NCI-H345 treated with DMSO at 0.1 percent for 48 hours (cell line): ENCODE measurements around the gene KIRREL3.
"Not testable (repeated sequence)": the region's sequence is repeated elsewhere in the genome, so short reads cannot be mapped to it uniquely, and the experiment has no call there.

Experiments used
- DNase-seq: peaks from one replicate; lab custom pipeline; 2025; ENCODE audit not compliant: unreplicated experiment; lab: John Stamatoyannopoulos, UW

The KIRREL3 gene

DNA sequence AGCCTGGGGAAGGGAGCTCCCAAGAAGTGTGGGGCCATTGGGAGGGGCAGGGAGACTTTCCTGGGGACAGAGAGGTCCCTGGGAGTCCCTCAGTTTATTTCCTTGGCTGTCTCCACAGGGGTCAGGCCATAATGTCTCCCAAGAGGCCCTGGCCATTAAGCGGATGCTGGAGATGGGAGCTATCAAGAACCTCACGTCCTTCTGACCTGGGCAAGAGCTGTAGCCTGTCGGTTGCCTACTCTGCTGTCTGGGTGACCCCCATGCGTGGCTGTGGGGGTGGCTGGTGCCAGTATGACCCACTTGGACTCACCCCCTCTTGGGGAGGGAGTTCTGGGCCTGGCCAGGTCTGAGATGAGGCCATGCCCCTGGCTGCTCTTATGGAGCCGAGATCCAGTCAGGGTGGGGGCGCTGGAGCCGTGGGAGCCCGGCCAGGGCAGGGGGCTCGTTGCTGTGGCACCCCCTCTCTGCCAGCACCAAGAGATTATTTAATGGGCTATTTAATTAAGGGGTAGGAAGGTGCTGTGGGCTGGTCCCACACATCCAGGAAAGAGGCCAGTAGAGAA lies 586.6 kb downstream of the KIRREL3 start:
- DNase-seq: no peak

DNA sequence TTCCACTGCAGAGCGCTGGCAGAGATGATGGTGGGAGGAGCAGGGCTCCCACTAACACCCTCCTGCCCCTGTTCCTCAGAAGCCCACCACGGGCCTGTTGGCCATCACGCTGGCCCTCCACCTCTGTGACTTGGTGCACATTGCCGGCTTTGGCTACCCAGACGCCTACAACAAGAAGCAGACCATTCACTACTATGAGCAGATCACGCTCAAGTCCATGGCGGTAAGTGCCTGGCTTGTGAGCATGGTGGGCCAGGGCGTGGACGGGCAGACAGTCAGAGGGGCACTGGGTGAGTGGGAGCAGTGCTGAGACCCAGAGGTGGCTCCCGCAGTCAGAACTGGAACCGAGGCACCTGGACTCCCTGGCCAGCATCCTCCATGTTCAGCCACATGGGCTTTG lies 587.1 kb downstream of the KIRREL3 start:
- DNase-seq: no peak

DNA sequence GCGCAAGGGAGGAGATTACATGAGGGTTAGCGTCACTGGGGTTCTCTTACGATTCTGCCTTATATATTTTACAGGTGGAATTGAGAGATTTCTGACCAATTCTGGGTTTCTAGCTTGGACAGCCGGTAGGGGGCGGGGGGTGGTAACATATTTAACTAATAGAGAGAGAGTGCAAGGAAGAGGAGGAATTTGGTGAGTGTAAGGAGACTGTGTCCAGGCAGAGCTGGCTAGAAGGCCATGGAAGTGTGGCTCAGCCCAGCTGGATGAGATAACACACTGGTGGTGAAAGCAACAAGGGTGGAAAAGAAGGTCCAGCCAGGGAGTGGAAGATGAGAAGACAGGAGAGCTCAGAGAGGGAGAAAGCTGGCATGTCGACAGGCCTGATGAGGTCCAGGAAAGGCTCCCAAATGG lies 588.6 kb downstream of the KIRREL3 start:
- no peak for DNase-seq

DNA sequence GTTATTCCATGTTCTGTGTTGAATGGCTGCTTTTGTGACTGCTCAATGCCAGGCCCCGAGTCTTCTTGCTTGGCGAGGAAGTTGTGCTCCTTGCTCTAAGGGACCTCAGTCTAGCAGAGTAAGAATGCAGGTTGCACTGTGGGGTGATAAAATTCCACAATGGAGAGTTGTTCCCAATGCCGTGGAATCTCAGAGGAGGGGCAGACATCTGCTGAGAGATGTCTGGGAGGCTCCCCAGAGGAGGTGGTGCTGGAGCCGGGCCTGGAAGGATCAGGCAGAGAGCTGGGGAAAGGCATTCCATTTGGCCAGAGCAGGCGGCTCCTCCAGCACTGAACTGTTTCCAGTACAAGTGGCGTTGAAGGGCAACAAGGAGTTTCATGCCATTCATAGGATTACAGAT lies 589.9 kb downstream of the KIRREL3 start:
- DNase-seq: no peak

DNA sequence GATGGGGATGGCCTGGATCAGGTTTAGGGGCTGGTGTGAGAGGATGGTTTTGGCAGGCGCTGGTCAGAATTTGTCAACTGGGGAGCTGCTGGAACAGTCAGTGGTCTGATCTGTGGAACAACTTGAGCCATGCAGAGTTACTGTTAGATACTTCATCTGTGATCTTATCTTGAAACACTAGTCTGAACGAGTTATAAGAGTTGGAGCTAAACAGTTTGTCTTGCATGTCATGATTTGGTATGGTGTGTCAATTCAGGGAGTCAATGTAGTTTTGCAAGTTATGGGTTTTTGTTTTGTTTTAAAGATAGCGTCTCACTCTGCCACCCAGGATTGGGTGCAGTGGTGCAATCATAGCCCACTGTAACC lies 591.0 kb downstream of the KIRREL3 start:
- DNase-seq: no peak

DNA sequence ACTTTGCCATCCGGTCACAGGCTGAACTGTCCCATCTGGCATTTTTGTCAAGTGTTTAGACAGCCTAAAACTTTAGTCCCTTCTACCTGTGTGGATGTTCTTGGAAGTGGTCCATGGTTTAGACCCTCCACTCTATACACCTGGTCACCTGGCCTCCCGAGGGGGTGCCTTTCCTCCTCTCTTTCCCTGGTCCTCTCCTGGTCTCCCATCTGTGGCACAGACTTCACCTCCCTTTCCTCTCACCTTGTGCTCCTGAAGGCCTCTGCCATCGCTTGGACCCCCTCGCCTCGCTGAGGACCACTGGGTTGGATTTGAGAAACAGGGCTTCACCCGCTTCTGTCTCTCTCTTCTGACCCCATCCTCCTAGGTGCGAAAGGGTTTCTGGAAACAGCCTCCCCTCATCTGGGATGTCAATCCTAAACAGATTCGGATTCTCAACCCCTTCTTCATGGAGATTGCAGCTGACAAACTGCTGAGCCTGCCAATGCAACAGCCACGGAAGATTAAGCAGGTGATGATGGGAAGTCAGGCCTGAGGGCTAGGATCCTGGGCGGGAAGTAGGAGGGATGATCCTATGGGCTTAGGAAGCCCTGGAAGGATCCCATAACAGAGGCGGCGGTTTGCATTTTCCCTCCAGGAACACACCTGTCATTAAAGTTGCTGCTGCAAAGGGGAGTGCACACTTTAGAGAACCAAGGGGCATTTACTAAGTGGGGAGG lies 591.5 kb downstream of the KIRREL3 start:
- no peak for DNase-seq

DNA sequence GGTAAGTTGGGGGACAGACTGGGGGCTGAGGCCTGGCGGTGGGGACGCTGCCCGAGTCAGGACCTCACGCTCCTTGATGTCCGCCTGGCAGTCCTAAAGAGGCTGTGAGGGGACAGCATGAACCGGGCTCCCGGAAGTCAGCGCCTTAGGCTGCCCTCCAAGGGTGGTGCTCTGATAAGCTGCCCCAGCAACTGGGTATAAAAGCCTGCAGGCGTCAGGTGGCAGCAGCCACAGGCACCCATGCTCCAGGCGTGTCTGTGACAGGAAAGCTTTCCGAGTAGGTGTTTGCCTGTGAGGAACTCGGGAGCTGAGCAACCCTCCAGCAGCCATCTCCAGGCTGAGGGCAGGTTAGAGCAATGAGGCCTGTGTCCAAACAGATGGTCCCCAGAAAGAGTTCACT lies 592.1 kb downstream of the KIRREL3 start:
- no peak for DNase-seq

DNA sequence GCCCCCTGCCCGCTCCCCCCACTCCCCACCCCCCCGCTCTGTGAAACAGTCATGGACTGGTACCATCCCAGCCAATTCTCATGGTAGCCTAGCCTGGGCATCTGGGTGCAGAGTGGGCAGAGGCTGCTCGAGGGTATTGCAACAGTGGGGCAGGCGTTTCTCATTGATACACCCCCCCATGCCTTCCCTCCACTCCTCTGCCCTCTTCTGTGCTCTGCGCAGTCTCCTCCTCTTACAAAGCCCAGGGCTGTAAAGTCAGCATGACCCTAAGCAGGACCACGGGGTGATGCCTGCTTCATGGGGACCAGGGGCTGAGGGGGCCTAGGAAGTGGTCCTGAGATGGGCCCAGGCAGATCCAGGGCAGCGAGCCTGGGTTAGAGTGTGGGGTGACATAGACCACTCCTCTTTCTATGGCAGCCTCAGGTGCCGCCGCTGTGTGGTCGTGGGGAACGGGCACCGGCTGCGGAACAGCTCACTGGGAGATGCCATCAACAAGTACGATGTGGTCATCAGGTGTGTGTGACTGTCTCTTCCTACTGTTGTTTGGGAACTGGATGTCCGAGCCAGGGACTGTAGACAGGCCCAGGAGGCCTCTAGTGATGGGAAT lies 592.8 kb downstream of the KIRREL3 start:
- no peak for DNase-seq

DNA sequence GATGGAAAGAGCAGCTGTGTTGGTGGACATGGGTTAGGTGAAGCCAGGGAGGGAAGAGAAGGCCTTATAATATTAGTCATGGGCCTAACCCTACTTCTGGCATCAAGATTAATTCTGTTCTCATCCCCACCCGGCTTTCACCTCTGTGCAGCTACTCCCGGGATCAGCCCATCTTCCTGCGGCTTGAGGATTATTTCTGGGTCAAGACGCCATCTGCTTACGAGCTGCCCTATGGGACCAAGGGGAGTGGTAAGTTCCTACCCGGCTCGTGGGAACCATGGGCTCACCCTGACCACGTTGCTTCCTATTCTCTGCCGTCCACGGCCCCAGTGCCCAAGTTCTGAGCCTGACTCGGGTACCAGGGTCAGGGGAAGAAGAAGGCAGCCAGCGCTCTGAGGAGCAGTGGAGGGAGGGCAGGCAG lies 593.5 kb downstream of the KIRREL3 start:
- no peak for DNase-seq

DNA sequence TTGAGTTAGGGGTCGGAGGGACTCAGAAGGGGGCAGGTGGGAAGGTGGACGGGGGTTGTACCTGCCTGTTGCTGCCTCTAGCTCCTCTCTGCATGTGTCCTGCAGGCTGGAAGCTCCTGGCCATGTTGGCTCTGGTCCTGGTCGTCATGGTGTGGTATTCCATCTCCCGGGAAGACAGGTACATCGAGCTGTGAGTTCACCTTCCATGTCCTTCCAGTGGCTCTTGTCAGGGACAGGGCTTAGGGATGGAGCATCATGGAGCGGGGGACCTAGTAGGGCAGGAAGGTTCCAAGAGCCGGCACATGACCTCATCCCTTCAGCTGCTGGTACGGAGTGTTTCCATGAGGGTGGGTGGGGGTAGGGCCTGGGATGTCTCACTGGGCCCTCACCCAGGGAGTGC lies 594.2 kb downstream of the KIRREL3 start:
- DNase-seq: no peak

DNA sequence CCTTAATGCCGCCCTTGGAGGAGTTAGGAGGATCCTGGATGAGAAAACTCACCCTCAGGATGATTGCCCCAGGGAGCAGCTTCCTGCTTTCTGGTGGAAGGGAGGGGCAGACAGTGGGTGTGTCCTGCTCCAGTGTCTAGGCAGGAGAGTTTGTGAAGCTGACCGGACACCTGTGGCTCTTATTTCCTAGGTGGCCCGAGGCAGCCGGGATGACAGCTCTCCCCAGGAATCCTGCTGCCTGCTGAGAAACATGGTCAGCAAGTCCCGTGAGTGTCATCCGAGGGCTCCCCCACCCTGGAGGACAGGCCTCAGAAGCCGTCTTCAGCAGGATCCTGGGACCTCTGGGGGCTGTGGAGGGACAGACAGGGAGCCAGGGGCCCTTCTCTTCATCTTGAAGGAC lies 594.7 kb downstream of the KIRREL3 start:
- no peak for DNase-seq

DNA sequence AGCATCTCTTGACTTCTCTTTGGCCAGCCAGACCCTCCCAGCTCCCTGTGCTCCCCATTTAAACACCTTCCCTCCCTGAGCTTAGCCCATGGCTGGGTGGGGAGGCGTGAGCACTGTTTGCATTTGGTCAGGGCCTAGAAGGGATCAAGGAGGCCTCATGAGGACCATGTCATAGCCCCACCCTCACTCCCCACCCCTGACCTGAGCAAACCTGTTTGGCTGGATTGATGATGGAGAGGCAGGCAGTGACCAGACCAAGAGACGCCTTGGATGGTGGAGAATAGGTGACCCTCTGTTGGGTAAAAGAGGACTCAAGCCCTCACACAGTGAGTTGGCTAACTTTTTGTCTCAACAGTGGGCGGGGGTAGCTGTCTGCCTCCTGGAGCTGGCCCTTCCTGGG lies 595.2 kb downstream of the KIRREL3 start:
- no peak for DNase-seq

DNA sequence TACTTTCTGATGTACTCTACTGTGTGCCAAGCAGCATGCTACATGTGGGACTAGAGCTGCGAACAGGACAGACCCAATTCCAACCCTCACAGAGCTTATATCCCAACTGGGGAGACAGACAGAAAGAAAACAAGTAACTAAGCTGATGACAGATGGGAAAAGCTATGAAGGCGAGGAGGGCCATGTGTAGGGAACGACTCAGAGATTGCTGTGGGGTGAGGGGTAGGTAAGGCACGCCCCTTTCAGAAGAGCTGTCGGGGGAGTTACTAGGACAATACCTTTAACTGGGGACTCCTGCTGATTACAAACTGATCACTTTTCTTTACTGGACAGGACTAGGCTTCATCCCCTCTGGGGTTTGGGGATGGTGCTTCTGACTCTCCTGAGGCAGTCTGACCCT lies 596.2 kb downstream of the KIRREL3 start:
- DNase-seq: no peak

DNA sequence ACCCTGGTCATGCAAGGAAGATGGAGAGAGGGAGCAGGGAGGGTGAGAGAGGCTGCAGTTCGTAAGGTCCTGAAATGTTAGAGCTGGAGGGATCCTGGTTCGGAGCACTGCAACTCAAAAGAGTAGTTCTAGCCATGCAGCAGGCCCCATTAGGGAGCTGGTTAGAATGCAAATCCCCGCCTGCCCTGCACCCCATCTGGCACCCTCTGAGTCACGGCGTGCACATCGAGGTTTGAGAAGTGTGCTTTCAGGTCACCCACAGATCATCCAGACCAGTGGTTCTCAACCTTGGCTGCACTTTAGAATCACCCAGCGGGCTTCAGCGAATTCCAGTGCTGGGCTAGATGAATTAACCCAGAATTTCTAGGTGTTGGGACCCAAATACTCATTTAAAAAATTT lies 596.9 kb downstream of the KIRREL3 start:
- no peak for DNase-seq

DNA sequence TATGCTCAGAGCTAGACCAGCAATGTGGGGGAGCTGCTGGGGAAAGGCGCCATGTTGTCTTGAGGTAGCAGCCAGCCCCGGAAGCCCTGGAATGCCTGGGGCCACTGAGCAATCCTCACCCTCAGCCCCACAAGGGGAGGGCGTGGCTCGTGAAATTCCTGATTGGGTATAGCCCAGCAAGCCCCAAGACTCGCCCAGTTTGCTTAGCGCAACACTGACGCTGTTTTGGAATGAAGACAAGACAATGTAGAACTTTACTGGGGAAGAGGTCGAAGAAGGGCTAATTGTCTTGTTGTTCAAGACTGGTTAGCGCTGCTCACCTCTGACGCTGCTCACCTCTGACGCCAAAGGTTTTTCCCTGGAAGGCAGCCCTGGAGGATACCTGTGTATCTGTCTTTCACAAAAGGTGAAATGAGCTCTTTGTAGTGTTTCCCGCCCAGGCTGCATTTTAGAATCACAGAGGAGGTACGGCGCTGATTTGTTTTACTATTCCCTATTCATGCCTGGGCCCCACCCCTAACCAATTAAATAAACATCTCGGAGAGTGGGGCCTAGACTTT lies 597.5 kb downstream of the KIRREL3 start:
- DNase-seq: no peak

DNA sequence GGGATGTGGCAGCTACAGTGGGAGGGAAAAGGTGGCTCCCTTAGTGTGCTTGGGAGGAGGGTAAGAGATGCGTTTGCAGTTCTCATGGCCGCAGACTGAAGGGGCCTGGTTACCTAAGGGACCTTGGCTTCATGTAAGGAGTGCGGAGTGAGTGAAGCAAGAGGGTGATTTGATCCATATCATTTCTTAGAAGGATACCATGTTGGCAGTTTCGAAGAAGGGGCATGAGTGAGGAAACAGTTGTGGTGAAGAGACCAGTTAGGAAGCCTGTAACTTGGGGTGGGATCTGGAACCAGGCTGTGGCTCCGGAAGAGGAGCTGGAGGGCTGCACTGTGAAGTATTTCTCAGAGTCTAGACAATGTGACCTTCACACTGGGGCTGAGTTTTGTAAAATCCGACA lies 600.1 kb downstream of the KIRREL3 start:
- DNase-seq: no peak

DNA sequence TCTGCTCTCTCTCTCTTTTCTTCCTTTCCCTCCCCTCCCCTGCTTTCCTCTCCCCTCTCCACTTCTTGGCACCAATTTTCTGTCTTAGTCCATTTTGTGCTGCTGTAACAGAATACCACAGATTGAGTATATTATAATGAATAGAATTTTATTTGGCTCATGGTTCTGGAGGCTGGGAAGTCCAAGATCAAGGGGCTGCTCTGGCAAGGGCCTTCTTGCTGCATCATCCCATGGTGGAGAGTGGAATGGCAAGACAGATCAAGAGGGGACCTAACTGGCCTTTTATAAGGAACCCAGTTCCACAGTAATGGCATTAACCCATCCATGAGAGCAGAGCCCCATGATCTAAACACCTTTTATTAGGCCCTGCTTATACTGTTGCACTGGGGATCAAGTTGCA lies 600.6 kb downstream of the KIRREL3 start:
- DNase-seq: no peak

DNA sequence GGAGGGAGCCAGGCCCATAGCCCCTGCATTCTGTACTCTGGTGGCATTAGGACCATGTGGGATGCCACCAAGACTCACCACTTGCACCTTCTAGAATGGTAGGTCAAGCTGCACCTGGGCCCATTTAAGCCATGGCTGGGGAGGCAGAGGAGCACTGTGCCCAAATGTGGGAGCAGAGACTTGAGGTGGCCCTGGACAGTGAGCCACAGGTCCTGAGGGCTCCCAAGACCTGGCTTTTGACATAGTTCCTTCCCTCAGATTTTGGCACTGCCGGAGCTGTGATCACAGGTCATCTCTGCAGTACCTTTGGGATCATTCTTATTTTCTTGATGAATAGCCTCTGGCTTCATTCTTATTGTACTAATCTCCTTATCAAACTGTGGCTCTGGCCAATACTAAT lies 601.8 kb downstream of the KIRREL3 start:
- no peak for DNase-seq

DNA sequence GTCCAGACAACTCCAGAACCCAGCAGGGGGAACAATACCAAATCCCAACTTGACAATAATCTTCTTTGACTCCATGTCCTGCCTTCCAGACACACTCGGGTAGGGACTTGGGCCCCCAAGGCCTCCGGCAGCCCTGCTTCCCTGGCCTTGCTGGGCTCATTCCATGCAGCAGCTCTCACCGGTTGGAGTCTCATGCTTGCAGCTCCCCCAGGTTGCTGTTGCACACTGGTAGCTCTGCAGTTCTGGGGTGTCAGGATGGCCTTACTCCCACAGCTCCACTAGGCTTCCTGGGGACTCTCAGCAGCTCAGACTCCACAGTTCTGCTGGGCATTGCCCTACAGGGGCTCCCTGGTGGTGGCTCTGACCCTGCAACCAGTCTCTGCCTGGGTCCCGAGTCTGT lies 602.3 kb downstream of the KIRREL3 start:
- no peak for DNase-seq

DNA sequence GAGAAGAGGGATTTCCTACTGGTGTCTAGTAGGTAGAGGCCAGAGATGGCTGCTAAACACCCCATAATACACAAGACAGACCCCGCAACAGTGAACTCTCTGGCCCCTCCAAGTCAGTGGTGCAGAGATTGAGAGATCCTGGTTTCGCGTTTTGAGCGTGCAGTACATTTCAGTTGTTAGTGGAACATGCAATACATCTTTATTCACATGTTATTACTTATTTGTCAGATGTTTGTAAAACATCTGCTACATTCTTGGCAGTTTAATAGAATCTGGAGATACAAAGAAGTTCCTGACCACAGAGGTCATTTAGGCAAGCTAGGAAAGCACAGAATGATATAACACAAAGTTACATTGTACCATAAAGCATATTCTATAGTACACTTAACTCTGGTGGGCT lies 603.6 kb downstream of the KIRREL3 start:
- DNase-seq: no peak

DNA sequence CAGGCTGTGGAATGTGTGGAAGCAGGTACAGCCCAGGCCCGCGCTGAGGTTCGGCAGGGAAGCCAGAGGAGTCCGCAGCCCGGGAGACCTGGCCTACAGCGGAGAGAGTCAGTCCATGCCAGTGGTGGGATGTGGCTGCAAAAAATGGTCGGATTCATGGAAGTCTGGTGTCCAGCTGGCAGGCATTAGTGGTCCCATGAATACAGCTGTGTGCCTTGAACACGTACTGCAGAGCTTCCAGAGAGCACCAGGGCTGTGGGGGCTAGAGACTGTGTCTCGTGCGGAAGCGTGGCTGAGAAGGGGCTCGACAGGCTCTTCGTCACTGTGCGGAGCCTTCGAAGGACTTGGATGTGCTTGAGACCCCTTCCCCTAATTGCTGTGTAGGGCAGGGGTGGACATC lies 604.3 kb downstream of the KIRREL3 start:
- not testable (repeated sequence) for DNase-seq

DNA sequence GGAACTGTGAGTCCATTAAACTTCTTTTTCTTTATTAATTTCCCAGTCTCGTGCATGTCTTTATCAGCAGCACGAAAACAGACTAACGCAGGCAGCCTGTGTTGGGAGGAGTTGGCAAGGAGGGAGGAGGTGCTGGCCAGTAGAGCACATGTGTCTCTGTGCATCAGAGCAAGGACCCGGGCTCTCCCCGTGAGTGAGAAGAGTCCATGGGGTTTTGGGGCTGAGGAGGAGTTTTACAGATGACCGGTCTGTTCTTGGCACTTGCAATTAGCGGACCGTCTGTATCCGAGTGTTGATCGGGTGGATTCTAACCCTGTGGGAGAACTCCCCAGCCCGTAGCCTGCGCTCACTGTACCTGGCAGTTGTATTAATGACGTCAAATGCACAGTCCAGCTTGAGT lies 604.8 kb downstream of the KIRREL3 start:
- not testable (repeated sequence) for DNase-seq
